ENCODE measurements around the gene HYKK.

DNA sequence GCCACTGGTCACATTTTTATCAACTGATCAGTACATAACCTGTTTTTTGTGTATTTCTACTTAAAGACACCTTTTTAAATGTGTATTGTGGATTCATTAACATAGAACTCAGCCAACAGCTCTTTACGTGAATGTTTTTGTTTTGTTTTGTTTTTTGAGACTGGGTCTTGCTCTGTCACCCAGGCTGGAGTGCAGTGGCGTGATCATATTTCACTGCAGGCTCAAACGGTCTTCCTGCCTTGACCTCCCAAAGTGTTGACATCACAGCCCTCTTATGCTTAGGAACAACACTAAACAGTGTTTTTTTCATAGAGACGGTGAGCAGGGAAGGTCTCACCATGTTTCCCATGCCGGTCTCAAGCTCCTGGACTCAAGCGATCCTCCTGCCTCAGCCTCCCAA is 42.8 kb downstream of the HYKK start:
- TF ChIP-seq POLR2A (IDR thresholded peaks at IDR 0.05; ENCODE audit: low read depth) (no peak), POLR2AphosphoS5 (IDR thresholded peaks at IDR 0.05) (no peak), CTCF (IDR thresholded peaks at IDR 0.05) (no peak), EP300 (IDR thresholded peaks at IDR 0.05) (no peak)
